ENCODE measurements around the gene SLCO3A1. TPM values are rescaled to one million over a fixed set of nuclear protein-coding genes. Genes with fewer than 3 reads are reported as not detected.

SLCO3A1 gene
- total RNA-seq, 1 donor, result 5.4 TPM

- Histone ChIP-seq H4K20me1 (ENCODE audit: insufficient read depth, low read length) (peaks cover 2% of the 10 kb centered on the region), H3K27me3 (ENCODE audit: insufficient read depth, low read length) (no peaks in the 10 kb centered on the region), H3K4me3 (ENCODE audit: insufficient read depth, low read length) (no peak overlapping the region), H2AFZ (ENCODE audit: low read length) (no peak overlapping the region), H3K9me3 (ENCODE audit: low read depth, low read length) (no peaks in the 10 kb centered on the region), H3K79me2 (ENCODE audit: insufficient read depth, low read length) (no peaks in the 10 kb centered on the region), H3K27ac (ENCODE audit: low read depth, low read length) (no peak overlapping the region), H3K4me1 (ENCODE audit: insufficient read depth, low read length) (peaks cover 15% of the 10 kb centered on the region), H3K4me2 (ENCODE audit: insufficient read depth, low read length) (no peak overlapping the region), H3K36me3 (ENCODE audit: insufficient read depth, low read length) (no peaks in the 10 kb centered on the region)
- DNase-seq (ENCODE audit: insufficient read length, low spot score, missing footprints), result no peak
- no peak for TF ChIP-seq CTCF (IDR thresholded peaks at IDR 0.05; ENCODE audit: extremely low read depth, low read depth, low read length)
Observed at GRCh38 chr15:92118936-92119325, 265.4 kb downstream of the SLCO3A1 start.

- Histone ChIP-seq H3K79me2 (ENCODE audit: insufficient read depth, low read length) (no peaks in the 10 kb centered on the region), H3K4me1 (ENCODE audit: insufficient read depth, low read length) (peaks cover 15% of the 10 kb centered on the region), H3K36me3 (ENCODE audit: insufficient read depth, low read length) (no peaks in the 10 kb centered on the region), H3K27me3 (ENCODE audit: insufficient read depth, low read length) (no peaks in the 10 kb centered on the region), H3K4me3 (ENCODE audit: insufficient read depth, low read length) (no peak overlapping the region), H4K20me1 (ENCODE audit: insufficient read depth, low read length) (peaks cover 2% of the 10 kb centered on the region), H3K9me3 (ENCODE audit: low read depth, low read length) (no peaks in the 10 kb centered on the region), H2AFZ (ENCODE audit: low read length) (no peak overlapping the region), H3K4me2 (ENCODE audit: insufficient read depth, low read length) (no peak overlapping the region), H3K27ac (ENCODE audit: low read depth, low read length) (no peak overlapping the region)
- no peak for DNase-seq (ENCODE audit: insufficient read length, low spot score, missing footprints)
- TF ChIP-seq CTCF (IDR thresholded peaks at IDR 0.05; ENCODE audit: extremely low read depth, low read depth, low read length), result no peak
Observed at GRCh38 chr15:92120094-92120795, 266.7 kb downstream of the SLCO3A1 start.

- no peak overlapping the region for H3K4me3 ChIP-seq (ENCODE audit: insufficient read depth, low read length)
- H3K27ac ChIP-seq (ENCODE audit: low read depth, low read length), result no peak overlapping the region
- H3K36me3 ChIP-seq (ENCODE audit: insufficient read depth, low read length), result no peaks in the 10 kb centered on the region
- H3K9me3 ChIP-seq (ENCODE audit: low read depth, low read length), result no peaks in the 10 kb centered on the region
- H4K20me1 ChIP-seq (ENCODE audit: insufficient read depth, low read length), result peaks cover 2% of the 10 kb centered on the region
- no peak overlapping the region for H2AFZ ChIP-seq (ENCODE audit: low read length)
- no peak for TF ChIP-seq CTCF (IDR thresholded peaks at IDR 0.05; ENCODE audit: extremely low read depth, low read depth, low read length)
- no peaks in the 10 kb centered on the region for H3K27me3 ChIP-seq (ENCODE audit: insufficient read depth, low read length)
- H3K4me2 ChIP-seq (ENCODE audit: insufficient read depth, low read length), result no peak overlapping the region
- H3K79me2 ChIP-seq (ENCODE audit: insufficient read depth, low read length), result no peaks in the 10 kb centered on the region
- H3K4me1 ChIP-seq (ENCODE audit: insufficient read depth, low read length), result peaks cover 15% of the 10 kb centered on the region
- no peak for DNase-seq (ENCODE audit: insufficient read length, low spot score, missing footprints)
Observed at GRCh38 chr15:92121047-92121446, 267.5 kb downstream of the SLCO3A1 start.

- peaks cover 2% of the 10 kb centered on the region for H4K20me1 ChIP-seq (ENCODE audit: insufficient read depth, low read length)
- H3K4me2 ChIP-seq (ENCODE audit: insufficient read depth, low read length), result no peak overlapping the region
- no peaks in the 10 kb centered on the region for H3K9me3 ChIP-seq (ENCODE audit: low read depth, low read length)
- H3K36me3 ChIP-seq (ENCODE audit: insufficient read depth, low read length), result no peaks in the 10 kb centered on the region
- no peak overlapping the region for H3K27ac ChIP-seq (ENCODE audit: low read depth, low read length)
- H2AFZ ChIP-seq (ENCODE audit: low read length), result no peak overlapping the region
- no peak for TF ChIP-seq CTCF (IDR thresholded peaks at IDR 0.05; ENCODE audit: extremely low read depth, low read depth, low read length)
- peaks cover 11% of the 10 kb centered on the region for H3K4me1 ChIP-seq (ENCODE audit: insufficient read depth, low read length)
- H3K27me3 ChIP-seq (ENCODE audit: insufficient read depth, low read length), result no peaks in the 10 kb centered on the region
- H3K4me3 ChIP-seq (ENCODE audit: insufficient read depth, low read length), result no peak overlapping the region
- no peaks in the 10 kb centered on the region for H3K79me2 ChIP-seq (ENCODE audit: insufficient read depth, low read length)
- DNase-seq (ENCODE audit: insufficient read length, low spot score, missing footprints), result no peak
Observed at GRCh38 chr15:92122259-92122658, 268.8 kb downstream of the SLCO3A1 start.
